KG1 (cell line): ENCODE data around the gene MED13L.

Experiments
- DNase-seq: peaks from one replicate; lab custom pipeline; 2025; lab: John Stamatoyannopoulos, UW

The MED13L gene

DNA sequence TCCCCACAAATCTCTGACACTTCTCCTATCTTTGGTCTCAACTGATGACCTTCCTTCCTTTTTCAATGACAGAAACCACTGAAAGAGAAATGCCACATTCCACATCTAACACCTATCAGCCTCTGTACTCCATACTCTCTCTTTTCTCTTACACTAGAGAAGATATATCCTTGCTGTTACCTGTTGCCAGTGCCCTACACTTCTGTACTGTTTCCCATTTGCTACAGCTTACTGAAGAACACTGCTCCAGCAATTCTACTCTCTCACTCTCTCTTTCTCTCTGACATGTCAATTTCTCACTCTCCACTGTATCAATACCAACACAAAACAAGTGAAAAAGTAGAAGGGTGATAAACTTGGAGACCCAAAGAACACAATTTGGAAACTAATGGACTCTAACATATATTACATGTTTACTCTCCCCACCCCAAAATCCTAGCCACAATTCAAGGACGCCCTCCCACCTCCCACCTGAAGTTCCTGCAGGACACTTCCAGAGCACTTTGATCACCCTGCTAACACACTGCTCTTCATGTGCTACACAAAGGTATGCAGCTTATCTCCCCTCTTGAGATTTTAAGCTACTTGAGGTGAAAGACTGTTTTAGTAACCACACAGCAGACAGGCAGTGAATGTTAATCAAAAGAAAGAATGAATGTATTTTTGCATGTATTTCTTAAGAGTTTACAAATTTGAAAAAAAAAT, 95.0 kb downstream of the MED13L start:
- DNase-seq = no peak

DNA sequence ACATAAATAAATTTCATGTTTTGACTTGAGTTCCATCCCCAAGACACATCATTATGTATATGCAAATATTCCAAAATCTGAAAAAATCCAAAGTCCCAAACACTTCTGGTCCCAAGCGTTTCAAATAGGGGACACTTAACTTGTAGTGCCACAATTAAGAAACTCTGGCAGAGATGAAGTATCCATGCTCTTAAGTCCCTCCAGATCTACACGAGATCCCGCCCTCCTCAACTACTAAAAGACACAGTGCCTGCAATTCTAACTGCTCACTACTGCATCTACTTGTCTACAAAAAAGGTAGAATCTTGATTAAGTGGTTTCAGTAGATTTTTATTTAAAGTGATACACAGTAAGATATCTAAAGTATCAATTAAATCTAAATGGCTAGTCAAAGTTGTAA, 97.0 kb downstream of the MED13L start:
- DNase-seq = no peak

DNA sequence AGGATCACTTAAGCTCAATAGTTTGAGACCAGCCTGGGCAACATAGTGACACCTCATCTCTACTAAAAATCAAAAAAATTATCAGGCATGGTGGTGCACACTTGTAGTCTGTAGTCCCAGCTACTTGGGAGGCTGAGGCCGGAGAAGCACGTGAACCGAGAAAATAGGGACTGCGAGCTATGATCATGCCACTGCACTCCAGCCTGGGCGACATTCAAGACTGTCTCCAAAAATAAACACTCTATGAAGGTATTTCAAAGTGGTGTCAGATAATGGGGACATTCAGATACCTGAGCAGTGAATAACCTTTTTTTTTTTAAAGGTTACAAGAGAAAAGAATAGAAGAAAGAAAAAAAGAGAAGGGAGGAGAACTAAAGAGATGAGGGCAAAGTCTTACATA, 98.1 kb downstream of the MED13L start:
- no peak for DNase-seq

DNA sequence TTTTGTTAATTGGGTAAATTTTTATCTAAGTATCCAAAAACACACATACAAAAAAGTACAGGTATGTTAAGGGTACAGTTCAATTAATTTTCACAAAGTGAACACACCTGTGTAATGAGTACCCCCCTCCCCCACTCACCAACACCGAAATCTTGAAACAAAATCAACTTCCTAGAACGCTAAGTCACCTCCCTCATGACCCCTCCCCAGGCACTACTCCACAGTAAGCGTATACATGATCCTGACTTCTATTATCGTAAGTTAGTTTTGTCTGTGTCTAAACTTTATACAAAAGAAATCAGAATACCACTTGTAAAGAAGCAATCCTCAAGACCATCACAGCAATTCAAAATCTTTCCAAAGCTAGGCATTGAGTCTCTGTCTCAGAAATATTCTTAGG, 100.5 kb downstream of the MED13L start:
- no peak for DNase-seq

DNA sequence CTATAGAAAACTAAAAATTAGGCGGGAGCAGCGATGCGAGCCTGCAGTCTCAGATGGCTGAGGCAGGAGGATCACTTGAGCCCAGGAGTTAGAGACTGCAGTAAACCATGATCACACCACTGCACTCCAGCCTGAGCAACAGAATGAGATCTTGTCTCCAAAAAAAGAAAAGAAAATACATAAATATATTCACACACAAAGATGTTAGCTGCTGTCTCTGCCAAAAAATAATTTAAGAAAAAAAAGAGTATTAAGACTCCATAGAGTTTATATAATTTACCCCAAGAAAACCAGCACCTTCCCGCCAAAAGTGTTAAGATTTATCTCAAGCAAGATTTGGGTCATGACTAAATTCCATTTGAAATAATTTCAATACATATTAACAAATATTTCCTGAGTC, 102.6 kb downstream of the MED13L start:
- no peak for DNase-seq

DNA sequence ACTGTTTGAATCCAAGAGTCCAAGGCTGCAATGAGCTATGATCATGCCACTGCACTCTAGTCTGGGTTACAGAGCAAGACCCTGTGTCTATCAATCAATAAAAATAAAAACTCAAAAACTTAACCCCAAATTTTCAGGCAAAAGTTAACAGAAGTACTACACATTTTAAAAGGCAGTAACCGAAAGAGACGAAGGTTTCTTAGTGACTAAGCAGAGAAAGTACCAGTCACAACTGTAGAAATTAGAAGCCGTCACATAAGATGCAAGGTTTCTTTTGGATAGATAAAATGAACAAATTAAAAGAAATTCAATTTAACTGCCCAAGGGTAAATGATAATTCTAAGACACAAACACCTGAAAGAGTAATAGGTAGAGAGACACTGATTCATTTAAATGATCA, 103.5 kb downstream of the MED13L start:
- no peak for DNase-seq

DNA sequence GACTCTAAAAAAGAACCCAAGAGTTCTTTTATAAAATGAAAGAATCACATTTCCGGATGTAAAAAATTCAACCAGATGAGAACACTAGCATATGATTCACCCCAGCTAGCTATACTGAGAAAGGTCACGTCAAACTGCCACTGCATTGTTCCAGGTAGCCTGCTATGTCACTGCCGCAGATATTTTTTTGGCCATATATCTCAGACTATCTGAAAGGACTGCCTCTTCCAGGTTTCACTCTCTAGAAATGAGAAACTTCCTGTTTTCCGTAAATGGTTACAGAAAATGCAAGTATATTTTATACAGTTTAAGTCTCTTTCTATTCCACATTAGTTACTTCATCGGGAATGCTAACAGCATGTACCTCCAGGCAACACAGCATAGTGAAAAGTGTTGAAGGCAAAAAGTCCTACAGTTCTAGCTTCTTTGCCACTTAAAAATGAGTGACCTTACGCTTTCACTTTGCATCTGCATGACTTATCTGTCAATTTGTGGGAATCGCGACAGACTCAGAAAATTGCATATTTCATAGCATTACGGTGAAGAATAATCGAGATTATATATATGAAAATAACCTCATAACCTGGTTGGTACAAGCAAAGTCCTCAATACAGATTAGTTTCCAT, 105.2 kb downstream of the MED13L start:
- no peak for DNase-seq

DNA sequence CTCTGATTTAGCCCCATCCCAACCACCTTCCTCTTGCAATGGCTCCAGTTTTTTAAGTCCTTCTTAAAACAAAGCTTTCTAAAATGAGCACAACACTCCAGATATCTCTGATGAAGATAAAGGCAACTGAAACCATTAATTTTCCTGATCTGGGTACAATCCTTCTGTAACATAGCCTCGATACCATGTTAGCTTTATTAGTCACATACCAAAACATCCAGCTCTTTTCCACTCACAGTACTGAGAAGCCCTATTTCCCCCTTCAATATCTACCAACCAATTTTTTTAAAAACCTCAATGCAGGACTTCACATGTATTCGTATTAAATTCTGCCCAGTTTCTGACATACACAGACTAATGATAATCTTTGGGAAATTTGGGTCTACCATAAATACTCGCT, 105.9 kb downstream of the MED13L start:
- no peak for DNase-seq

DNA sequence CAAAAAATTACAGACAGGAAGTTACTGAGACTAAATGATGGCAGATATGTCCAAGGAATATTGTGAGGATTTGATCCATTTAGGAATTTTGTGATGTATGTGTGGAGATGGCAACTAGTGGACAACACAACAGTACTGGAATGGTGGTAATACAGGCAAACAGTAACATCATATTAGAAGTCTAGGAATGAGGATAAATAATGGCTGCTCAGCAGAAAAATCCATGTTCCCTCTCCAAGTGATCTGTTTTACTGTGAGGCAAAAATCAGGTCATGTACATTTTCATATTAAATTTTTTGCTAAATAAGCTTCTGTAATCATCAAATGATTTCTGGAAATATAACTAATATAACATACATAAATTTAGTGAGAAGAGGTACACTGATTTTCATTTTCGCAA, 108.4 kb downstream of the MED13L start:
- DNase-seq = no peak

DNA sequence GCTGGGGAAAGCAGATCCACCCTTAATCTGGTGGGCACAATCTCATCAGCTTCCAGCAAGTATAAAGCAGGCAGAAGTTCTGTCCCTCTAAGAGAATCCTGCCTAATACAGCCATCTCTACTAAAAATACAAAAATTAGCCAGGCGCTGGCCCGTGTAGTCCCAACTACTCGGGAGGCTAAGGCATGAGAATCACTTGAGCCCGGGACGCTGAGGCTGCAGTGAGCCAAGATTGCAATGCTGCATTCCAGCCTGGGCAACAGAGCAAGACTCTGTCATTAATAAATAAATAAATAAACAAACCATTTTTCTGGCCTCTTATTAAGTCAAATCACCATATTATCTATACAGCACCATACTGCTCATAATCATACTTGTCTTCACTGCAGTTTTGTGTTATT, 111.2 kb downstream of the MED13L start:
- DNase-seq = no peak

DNA sequence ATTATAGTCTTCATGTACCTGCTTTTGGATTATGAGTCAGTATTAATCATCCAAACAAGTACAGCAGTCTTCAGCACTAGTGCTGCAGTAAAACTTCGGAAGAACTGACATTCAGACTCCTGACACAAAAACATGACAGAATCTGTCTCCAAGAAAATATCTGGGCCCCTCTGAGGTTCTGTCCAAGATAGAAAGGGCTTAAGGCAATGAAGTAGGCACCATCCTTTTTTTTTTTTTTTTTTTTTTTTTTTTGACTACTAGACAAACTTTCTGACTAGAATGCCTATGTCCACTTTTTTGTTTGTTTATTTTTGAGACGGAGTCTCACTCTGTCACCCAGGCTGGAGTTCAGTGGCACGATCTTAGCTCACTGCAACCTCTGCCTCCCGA, 112.5 kb downstream of the MED13L start:
- DNase-seq = no peak

DNA sequence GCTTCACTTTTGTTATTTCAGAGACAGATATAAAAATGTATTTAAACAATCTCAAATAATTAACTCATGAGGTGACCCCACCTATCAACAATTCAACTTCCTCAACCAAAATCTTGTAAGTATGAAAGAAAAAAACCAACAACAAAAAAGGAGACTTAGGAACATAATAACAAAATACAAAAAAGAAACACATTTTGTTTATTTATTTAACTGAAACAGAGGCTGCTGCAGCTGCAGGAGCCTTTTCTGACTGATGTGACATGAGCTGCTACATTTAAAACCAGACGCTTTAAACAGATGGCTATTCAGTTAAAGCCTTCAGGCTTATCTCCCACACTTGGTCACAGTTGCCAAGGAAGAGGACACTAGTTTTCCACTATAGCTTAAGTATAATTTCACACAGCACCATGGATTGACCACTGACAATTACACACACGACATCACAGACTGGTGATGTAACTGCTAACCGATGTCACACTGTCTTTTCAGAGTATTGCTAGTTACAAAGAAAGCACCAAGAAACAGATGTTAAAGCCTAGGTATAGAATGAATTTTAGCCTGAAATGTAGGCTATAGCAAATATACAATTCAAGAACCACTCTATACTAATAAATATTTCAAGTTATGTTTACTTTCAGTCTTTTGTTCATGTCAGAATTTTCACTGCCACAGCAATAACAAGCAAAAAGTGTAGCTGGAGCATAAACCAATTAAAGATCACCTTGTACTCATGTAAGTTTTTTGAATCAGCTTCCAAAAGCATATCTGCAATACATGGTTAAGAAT, 113.0 kb downstream of the MED13L start:
- no peak for DNase-seq

DNA sequence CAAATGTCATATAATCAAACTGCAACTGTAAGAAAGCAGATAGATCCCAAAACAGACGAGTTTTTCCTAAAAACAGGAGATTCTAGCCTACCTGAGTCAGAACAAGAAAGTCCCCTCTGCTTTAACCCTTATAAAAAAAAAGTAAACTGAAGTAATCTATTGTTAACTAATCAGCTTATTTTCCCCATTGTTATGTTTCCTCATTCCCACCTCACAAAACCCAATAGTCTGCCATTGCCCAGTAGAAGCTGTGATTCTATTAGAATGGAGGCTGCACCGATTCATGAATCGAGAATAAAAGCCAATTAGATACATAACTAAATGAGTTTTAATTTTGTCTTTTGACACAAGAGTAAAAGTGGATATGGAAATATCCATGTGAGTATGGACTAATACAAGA, 115.4 kb downstream of the MED13L start:
- no peak for DNase-seq

DNA sequence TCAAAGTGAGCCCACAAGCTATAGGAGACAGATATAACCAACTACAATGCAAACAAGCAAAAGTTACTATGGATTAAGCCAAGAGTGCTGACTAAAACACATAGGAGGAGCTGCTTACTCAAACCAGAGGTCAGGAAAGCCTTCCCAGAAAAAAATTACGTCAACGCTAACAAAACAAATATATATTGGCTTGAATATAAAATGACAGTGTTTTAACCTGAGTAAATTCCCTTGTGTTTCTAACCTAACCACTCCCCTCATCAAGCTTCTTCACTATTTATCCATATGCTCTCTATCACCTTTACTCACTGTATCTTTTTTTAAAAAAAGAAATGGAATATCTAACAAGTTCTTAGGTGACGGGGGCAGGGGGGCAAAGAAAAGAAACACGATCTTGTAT, 115.9 kb downstream of the MED13L start:
- no peak for DNase-seq

DNA sequence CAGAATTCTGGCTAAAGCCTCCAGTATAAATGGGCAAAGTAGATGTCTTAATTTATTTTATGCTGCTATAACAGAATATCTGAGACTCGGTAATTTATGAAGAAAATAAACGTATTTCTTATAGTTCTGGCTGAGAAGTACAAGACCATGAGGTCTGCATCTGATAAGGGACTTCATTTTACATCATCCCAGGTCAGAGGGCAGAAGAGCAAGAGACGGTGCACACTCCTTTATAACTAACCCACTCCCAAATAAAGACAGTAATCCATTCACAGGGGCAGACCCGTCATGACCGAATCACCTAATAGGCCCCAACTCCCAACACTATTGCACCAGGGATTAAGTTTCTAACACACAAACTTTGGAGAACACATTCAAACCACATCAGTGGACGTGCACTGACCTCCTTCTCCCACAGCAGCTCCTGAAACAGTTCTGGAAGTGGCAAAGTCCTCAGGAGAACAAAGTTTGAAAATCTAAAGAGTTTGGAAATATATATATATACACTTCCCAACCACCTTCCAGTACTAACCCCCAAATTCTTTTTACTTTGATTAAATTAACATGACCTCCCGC, 116.5 kb downstream of the MED13L start:
- no peak for DNase-seq

DNA sequence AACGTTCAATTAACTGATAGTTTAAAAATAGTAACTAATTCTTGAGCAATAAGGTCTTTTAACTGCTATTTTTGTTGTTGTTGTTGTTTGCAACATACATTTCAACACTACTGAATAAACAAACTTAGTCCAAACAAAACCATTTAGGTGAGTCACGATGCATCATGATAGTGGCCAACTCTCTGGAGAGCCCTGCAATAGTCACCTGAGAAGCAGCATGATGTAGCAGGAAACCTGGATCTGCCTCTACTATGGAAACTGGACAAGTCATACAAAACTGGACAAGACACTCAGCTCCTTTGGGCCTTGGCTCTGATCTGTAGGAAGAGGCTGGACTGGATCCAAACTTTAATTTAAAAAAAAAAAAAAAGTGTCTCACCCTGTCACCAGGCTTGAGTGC, 117.3 kb downstream of the MED13L start:
- DNase-seq = no peak

DNA sequence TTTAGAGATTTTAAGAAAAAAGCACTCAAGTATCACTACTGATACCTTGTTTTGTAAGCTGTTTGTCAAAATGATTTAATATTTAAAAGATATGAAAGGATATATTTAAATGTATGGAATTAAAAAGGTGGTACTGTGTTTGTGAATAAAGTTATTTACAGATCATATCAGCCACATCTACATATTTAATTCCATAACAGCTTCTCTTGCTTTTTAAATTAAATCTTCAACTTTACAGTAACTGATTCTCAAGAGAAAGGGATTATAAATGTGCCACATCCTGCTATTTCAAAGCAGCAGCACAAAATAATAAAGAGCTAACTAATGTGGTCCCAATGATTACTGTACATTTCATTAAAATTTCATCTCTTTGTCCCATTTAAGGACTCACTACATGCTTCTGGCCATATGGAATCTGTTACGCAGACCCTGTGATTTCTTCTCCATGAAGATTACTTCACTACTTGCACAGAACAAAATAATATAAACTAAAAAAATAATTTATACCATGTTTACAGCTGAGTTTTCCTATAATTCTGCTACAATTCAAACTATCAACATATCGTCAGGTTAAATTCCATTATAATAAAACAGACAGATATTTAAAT, 117.8 kb downstream of the MED13L start:
- no peak for DNase-seq

DNA sequence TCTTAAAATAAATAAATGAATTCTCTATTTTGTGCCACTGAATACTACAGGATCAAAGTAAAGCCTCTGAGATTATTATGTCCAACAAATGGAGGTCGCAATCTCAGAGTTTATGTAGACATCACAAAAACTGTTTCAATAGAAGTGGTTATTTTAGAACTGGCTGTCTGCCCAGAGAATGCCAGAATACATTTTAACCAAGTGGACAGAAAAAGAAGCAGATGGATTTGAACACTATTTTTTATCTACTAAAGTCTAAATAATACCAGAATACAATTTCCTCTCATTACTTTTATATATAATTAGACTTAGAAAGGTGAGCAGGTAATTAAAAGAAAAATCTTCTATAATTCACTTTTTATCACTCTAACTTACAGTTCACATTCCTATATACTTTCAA, 118.3 kb downstream of the MED13L start:
- DNase-seq = no peak

DNA sequence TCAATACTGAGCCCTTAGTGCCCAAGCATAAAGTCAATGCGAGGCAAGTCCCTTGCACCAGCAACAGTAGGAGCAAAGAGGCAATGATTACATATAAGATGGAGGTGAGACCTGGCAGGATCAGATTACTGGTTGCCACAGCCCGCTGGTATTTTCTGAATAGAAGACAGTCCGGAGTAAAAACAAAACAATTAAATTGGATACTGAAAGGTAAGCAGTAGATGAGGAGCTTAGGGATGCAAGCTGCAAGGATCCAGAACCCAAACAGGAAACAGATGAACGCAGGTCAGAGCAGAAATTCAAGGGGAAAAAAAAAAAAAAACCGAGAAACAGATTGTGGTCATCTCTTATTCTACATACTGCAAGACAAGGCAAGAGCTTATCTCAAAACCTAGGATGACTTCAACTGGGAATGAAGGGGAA, 119.6 kb downstream of the MED13L start:
- DNase-seq = no peak

DNA sequence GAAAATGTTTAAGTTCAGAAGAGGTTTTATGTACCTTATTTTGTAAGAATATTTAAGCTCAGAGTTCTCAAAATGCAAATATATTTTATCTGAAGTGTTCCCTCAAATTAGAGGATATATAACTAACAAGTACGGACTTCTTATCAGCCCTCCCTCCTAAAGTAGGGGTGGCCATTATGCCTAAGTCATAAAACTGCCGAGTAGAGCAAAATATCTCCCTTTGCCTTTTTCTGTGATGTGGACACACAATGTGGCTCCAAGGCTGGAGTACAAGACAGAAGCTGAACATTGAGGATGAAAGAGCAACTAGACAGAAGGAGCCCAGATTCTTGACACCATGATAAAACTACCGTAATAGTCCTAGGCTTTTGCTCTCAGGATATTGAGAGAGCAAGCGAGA, 120.9 kb downstream of the MED13L start:
- DNase-seq = no peak

DNA sequence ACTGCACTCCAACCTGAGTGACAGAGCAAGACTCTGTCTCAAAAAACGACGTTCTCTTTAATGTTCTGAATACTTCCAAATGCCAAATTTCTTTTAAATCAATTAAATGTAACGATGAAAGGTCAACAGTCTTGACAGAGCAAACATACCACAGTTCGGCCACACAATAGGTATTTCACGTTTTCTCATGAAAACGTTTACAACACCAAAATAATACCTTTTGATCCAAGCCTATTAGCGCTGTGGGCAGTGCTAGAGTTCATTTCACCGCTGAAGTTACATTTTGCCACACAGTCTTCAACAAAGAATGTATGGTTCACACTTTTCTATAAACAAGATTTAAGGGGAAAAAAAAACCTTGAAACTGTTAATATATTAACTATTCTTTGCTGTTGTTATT, 122.1 kb downstream of the MED13L start:
- DNase-seq = no peak

DNA sequence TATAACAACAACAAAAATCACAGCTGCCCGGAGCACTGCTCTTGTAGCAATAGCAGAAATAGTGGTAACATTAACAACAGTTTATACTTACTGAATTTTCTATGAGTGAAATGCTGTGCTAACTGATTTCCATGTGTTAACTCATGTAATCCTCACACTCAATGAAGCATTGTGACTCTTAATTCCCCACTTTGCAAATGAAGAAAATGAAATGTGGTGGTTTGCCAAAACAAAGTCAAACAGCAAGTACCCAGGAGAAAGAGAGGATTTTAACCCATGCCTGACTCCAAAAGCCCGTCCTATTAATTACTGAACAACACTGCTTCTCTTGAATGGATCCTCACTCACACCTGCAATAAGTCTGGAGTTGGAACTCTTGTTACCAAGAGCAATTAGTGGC, 123.5 kb downstream of the MED13L start:
- no peak for DNase-seq

DNA sequence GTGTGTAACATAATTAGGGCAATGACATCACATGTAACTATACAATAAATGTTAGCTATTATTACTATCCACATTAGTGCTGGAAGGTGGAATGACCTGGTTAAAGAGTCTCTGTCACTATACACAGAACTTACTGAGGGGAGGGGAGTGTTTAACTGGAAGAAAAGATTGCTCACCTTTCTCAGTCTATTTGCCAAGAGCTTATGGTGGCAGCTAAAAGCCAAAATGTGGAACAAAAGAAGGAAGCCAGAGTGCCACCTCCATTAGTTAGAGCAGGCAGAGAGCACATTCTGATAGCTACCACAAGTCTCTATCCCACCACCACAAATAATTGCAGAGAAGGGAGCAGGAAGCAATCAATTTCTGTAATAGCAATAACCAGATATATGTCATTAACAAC, 124.4 kb downstream of the MED13L start:
- no peak for DNase-seq
